CD14-positive monocyte (primary cell): Measurements from ENCODE around the gene KISS1. TPM values are rescaled to one million over a fixed set of nuclear protein-coding genes. Genes with fewer than 3 reads are reported as not detected.

Experiments
- DNase-seq, 3 donors: peaks; one replicate each; pipeline ENCODE4 v3.0.0-alpha.2; 2011 to 2022
- H2AFZ ChIP-seq: 2 replicates; pipeline ENCODE4 v1.6.0; 2012; ENCODE audit warnings: mild to moderate bottlenecking, low read depth, low read length, inconsistent platforms; ENCODE audit not compliant: insufficient read depth, poor library complexity, severe bottlenecking
- H3K27ac ChIP-seq, 2 donors: 1 replicate in 1 of 2; 2 replicates in 1 of 2; pipeline ENCODE4 v1.5.1; 2012 to 2013; ENCODE audit warnings: low read length in 2 of 2, control low read depth in 1 of 2, inconsistent platforms in 1 of 2, low read depth in 1 of 2, mild to moderate bottlenecking in 1 of 2
- H3K27me3 ChIP-seq, 2 donors: one replicate each; pipeline versions ENCODE4 v1.6.0 to v1.6.1; 2011 to 2013; ENCODE audit warnings: low read length in 2 of 2; ENCODE audit not compliant: control insufficient read depth in 2 of 2, insufficient read depth in 2 of 2
- H3K36me3 ChIP-seq, 2 donors: replicated peaks in 1 of 2; 1 replicate in 1 of 2; 2 replicates in 1 of 2; pipeline versions ENCODE4 v1.5.1 to v1.6.1; 2012 to 2013; ENCODE audit warnings: low read length in 2 of 2, control low read depth in 1 of 2, inconsistent platforms in 1 of 2, mild to moderate bottlenecking in 1 of 2; ENCODE audit not compliant: insufficient read depth in 2 of 2, control insufficient read depth in 1 of 2
- H3K4me1 ChIP-seq, 2 donors: 1 replicate in 1 of 2; 2 replicates in 1 of 2; pipeline versions ENCODE4 v1.5.1 to v1.6.1; 2012 to 2013; ENCODE audit warnings: low read length in 2 of 2, control low read depth in 1 of 2, inconsistent platforms in 1 of 2, mild to moderate bottlenecking in 1 of 2, moderate library complexity in 1 of 2; ENCODE audit not compliant: insufficient read depth in 2 of 2, control insufficient read depth in 1 of 2
- H3K4me2 ChIP-seq: replicated peaks from 2 replicates; pipeline ENCODE3; 2012; ENCODE audit warnings: low read length, moderate library complexity, mild to moderate bottlenecking; ENCODE audit not compliant: poor library complexity, severe bottlenecking; ENCODE audit errors: extremely low read depth
- H3K4me3 ChIP-seq, 3 experiments: fragments of 200-600 bp in 1 of 3; sonication (generic) in 1 of 3; replicated peaks in 1 of 3; 1 replicate in 2 of 3; 2 replicates in 1 of 3; pipeline ENCODE4 v1.5.1; 2011 to 2013; ENCODE audit warnings: low read length in 3 of 3, mild to moderate bottlenecking in 3 of 3, control low read depth in 2 of 3, low read depth in 2 of 3, inconsistent platforms in 1 of 3, moderate library complexity in 1 of 3
- H3K79me2 ChIP-seq: 2 replicates; pipeline ENCODE4 v1.6.0; 2012; ENCODE audit warnings: mild to moderate bottlenecking, control low read depth, inconsistent platforms, low read length, moderate library complexity; ENCODE audit not compliant: insufficient read depth
- H3K9ac ChIP-seq: 2 replicates; pipeline ENCODE4 v1.6.0; 2017; ENCODE audit warnings: low read length, mild to moderate bottlenecking; ENCODE audit not compliant: insufficient read depth, poor library complexity, severe bottlenecking
- H3K9me3 ChIP-seq, 2 donors: replicated peaks in 1 of 2; 1 replicate in 1 of 2; 2 replicates in 1 of 2; pipeline versions ENCODE4 v1.5.1 to v1.6.1; 2012 to 2013; ENCODE audit warnings: low read length in 2 of 2, control low read depth in 1 of 2; ENCODE audit not compliant: control insufficient read depth in 1 of 2, insufficient read depth in 1 of 2
- H4K20me1 ChIP-seq: 2 replicates; pipeline ENCODE4 v1.6.0; 2012; ENCODE audit warnings: mild to moderate bottlenecking, low read length, control low read depth, moderate library complexity; ENCODE audit not compliant: insufficient read depth
- H3K27ac Mint-ChIP-seq, 7 donors: one replicate each; pipeline ENCODE4 v1.8.0; 2020; ENCODE audit warnings: mild to moderate bottlenecking in 7 of 7, mixed read lengths in 7 of 7, moderate library complexity in 6 of 7, inconsistent platforms in 2 of 7
- H3K27me3 Mint-ChIP-seq, 3 donors: one replicate each; pipeline ENCODE4 v1.8.0; 2021 to 2022; ENCODE audit warnings: low read depth in 3 of 3, mild to moderate bottlenecking in 3 of 3, mixed read lengths in 3 of 3, moderate library complexity in 3 of 3, inconsistent platforms in 1 of 3
- H3K36me3 Mint-ChIP-seq, 2 donors: one replicate each; pipeline ENCODE4 v1.8.0; 2020; ENCODE audit warnings: mixed read lengths in 2 of 2, inconsistent platforms in 1 of 2, mild to moderate bottlenecking in 1 of 2
- H3K4me1 Mint-ChIP-seq: one replicate; pipeline ENCODE4 v1.8.0; 2020; ENCODE audit warnings: mild to moderate bottlenecking, mixed read lengths
- H3K4me3 Mint-ChIP-seq, 2 donors: one replicate each; pipeline ENCODE4 v1.8.0; 2020; ENCODE audit warnings: mild to moderate bottlenecking in 2 of 2, mixed read lengths in 2 of 2, moderate library complexity in 1 of 2
- H3K9me3 Mint-ChIP-seq, 7 donors: one replicate each; pipeline ENCODE4 v1.8.0; 2020 to 2022; ENCODE audit warnings: mixed read lengths in 7 of 7, mild to moderate bottlenecking in 6 of 7, moderate library complexity in 6 of 7, inconsistent platforms in 2 of 7
- CTCF ChIP-seq: fragments of 200-600 bp; IDR thresholded peaks from one replicate; pipeline ENCODE4 v1.8.0; 2022; ENCODE audit warnings: antibody characterized with exemption, mild to moderate bottlenecking
- WGBS: methylation state at CpG from one replicate; pipeline ENCODE4 v1.1.5; 2013; ENCODE audit warnings: missing lambda C conversion rate; ENCODE audit not compliant: insufficient coverage; 5-methylcytosine and 5-hydroxymethylcytosine counted together
- intact Hi-C, 2 donors: fragments of 100-400 bp; cut with micrococcal nuclease; formaldehyde crosslinking; loops; one replicate each; pipeline versions ENCODE4 v1.15.0 to v1.15.1; 2023
- polyA plus RNA-seq, 3 donors: library from polyadenylated mRNA; depleted of rRNA in 1 of 3; unstranded in 2 of 3; stranded (reverse) in 1 of 3; fragments of 300-500 nt in 2 of 3; fragments of >200 nt in 1 of 3; fragmentation: Illumina TruSeq in 2 of 3; gene quantifications; 1 replicate in 2 of 3; 2 replicates in 1 of 3; pipeline ENCODE4 v1.2.3, GENCODE V29; 2012 to 2021

The KISS1 gene
- polyA plus RNA-seq, 3 donors: not detected

- Mint-ChIP-seq H3K36me3 (peaks cover 0 to 1% of the 10 kb centered on the region in 2 donors), H3K9me3 (peaks cover 0 to 3% (median 0%) of the 10 kb centered on the region in 7 donors), H3K4me1 (peaks cover 2% of the 10 kb centered on the region), H3K27me3 (peaks cover 0 to 1% (median 0%) of the 10 kb centered on the region in 3 donors), H3K27ac (peak overlapping the region in 1 of 7 donors; percentile 4), H3K4me3 (no peak overlapping the region)
- intact Hi-C loops: no loop called here
- no peak for TF ChIP-seq CTCF
- H3K9ac ChIP-seq: no peak overlapping the region
- no peaks in the 10 kb centered on the region for H4K20me1 ChIP-seq
- no peak overlapping the region for H3K4me2 ChIP-seq
- no peak overlapping the region for H2AFZ ChIP-seq
- H3K79me2 ChIP-seq: no peaks in the 10 kb centered on the region
- no peak overlapping the region for H3K4me3 ChIP-seq
- H3K4me1 ChIP-seq: no peaks in the 10 kb centered on the region
- DNase-seq: no peak
- H3K9me3 ChIP-seq: no peaks in the 10 kb centered on the region
- WGBS: 92% methylated on average over 5 of the region's 5 CpGs
- no peak overlapping the region for H3K27ac ChIP-seq
- no peaks in the 10 kb centered on the region for H3K36me3 ChIP-seq
- no peaks in the 10 kb centered on the region for H3K27me3 ChIP-seq
Observed at GRCh38 chr1:204241914-204242313, 45.6 kb upstream of the KISS1 start.

- Mint-ChIP-seq H3K4me3 (no peak overlapping the region), H3K4me1 (peaks cover 2% of the 10 kb centered on the region), H3K27me3 (peaks cover 0 to 1% (median 0%) of the 10 kb centered on the region in 3 donors), H3K9me3 (peaks cover 0 to 4% (median 0%) of the 10 kb centered on the region in 7 donors), H3K27ac (peak overlapping the region in 1 of 7 donors; percentile 64), H3K36me3 (peaks cover 0 to 1% of the 10 kb centered on the region in 2 donors)
- H3K4me3 ChIP-seq: no peak overlapping the region
- H2AFZ ChIP-seq: no peak overlapping the region
- intact Hi-C loops: no loop called here
- H3K4me1 ChIP-seq: no peaks in the 10 kb centered on the region
- no peak overlapping the region for H3K9ac ChIP-seq
- no peak for TF ChIP-seq CTCF
- DNase-seq: no peak
- H3K27ac ChIP-seq: no peak overlapping the region
- H3K9me3 ChIP-seq: no peaks in the 10 kb centered on the region
- H4K20me1 ChIP-seq: no peaks in the 10 kb centered on the region
- no peaks in the 10 kb centered on the region for H3K79me2 ChIP-seq
- no peak overlapping the region for H3K4me2 ChIP-seq
- no peaks in the 10 kb centered on the region for H3K27me3 ChIP-seq
- no peaks in the 10 kb centered on the region for H3K36me3 ChIP-seq
- 86% methylated on average over 1 of the region's 2 CpGs for WGBS
Observed at GRCh38 chr1:204241050-204241449, 44.8 kb upstream of the KISS1 start.
